ENCODE measurements around the gene ARHGAP20. TPM values are rescaled to one million over a fixed set of nuclear protein-coding genes. Genes with fewer than 3 reads are reported as not detected.

Gene ARHGAP20
- total and polyA plus RNA-seq, 4 donors, result 0.46 to 1.5 (median 0.73) TPM

- Histone ChIP-seq H3K36me3 (ENCODE audit: control insufficient read depth in 4 of 4, insufficient read depth in 3 of 4, low read depth in 1 of 4, low read length in 3 of 4) (no peaks in the 10 kb centered on the region), H3K4me3 (ENCODE audit: low read depth in 1 of 3, low read length in 3 of 3) (no peak overlapping the region), H3K4me1 (ENCODE audit: control insufficient read depth in 4 of 4, insufficient read depth in 4 of 4, low read length in 3 of 4) (peaks cover 1 to 28% (median 21%) of the 10 kb centered on the region in 4 donors), H3K27me3 (ENCODE audit: control insufficient read depth in 4 of 4, insufficient read depth in 4 of 4, low read length in 3 of 4) (no peaks in the 10 kb centered on the region), H3K27ac (ENCODE audit: low read depth in 1 of 2, low read length in 2 of 2) (no peak overlapping the region), H3K9ac (ENCODE audit: low read depth in 1 of 2, low read length in 2 of 2) (no peak overlapping the region), H3K9me3 (ENCODE audit: control insufficient read depth in 4 of 4, low read length in 3 of 4) (no peaks in the 10 kb centered on the region)
- no peak for TF ChIP-seq GABPA (IDR thresholded peaks at IDR 0.05 in 1 of 2, conservative IDR thresholded peaks at IDR 0.05 in 1 of 2)
- peak in 1 of 2 donors; percentile 23 for TF ChIP-seq RXRA (IDR thresholded peaks at IDR 0.05)
- TF ChIP-seq RAD21 (IDR thresholded peaks at IDR 0.05), result peak; percentile 7 to 16
- TF ChIP-seq HNF4A (conservative IDR thresholded peaks at IDR 0.05), result peak in 1 of 2 donors; percentile 20
- no peak for TF ChIP-seq NR2F2 (IDR thresholded peaks at IDR 0.05)
- WGBS, result 22% methylated on average over 3 of the region's 3 CpGs
- DNase-seq (ENCODE audit: low spot score), result no peak
These were observed 47.7 kb upstream of the ARHGAP20 start for GRCh38 chr11:110759972-110760381.

DNA sequence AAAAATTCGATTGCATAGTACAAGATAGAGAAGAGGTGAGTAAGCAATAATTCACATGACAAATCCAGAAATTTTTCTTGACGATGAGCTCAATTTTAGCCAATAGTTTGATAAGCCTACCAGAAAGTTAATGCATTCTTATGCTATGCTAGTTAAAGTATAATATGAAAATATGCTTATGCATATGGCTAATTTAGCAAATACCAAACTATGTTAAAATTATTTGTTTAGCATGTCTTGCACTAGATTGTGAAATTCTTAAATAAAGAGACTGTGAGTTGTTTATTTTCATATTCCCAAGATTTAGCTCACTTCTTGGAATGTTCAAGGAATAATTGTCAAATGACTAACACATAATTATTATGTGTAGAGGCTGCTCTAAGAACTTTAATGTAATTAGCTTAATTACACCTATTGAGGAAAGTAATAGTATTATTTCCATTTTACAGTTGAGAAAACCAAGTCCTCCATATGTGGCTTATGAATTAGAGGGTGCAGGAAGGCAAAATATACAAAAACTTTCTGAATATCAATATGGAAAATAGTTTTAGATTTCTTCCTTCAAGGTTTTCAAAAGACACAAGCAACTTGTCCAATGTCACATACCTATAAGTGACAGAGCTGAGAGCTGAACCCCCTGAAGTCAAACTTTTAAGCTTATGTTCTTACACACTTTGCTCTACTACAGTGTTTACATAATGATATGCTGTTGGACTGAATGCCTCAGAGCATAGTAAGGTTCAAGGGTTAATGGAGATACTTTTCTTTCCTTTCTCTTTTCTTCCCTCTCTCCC, 45.9 kb upstream of the ARHGAP20 start:
- TF ChIP-seq NR2F2 (IDR thresholded peaks at IDR 0.05) (no peak), MAX (IDR thresholded peaks at IDR 0.05) (no peak), ATF3 (IDR thresholded peaks at IDR 0.05) (no peak), SP1 (IDR thresholded peaks at IDR 0.05) (no peak), FOXA2 (IDR thresholded peaks at IDR 0.05) (no peak), FOXA1 (IDR thresholded peaks at IDR 0.05) (no peak), HNF4A (conservative IDR thresholded peaks at IDR 0.05) (no peak), YY1 (IDR thresholded peaks at IDR 0.05) (no peak)
- TF ChIP-seq, protein P1, sequence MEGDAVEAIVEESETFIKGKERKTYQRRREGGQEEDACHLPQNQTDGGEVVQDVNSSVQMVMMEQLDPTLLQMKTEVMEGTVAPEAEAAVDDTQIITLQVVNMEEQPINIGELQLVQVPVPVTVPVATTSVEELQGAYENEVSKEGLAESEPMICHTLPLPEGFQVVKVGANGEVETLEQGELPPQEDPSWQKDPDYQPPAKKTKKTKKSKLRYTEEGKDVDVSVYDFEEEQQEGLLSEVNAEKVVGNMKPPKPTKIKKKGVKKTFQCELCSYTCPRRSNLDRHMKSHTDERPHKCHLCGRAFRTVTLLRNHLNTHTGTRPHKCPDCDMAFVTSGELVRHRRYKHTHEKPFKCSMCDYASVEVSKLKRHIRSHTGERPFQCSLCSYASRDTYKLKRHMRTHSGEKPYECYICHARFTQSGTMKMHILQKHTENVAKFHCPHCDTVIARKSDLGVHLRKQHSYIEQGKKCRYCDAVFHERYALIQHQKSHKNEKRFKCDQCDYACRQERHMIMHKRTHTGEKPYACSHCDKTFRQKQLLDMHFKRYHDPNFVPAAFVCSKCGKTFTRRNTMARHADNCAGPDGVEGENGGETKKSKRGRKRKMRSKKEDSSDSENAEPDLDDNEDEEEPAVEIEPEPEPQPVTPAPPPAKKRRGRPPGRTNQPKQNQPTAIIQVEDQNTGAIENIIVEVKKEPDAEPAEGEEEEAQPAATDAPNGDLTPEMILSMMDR (IDR thresholded peaks at IDR 0.05; ENCODE audit: low read depth, low read length, missing input control), result no peak
- Histone ChIP-seq H3K9ac (ENCODE audit: low read depth in 1 of 2, low read length in 2 of 2) (no peak overlapping the region), H3K36me3 (ENCODE audit: control insufficient read depth in 4 of 4, insufficient read depth in 3 of 4, low read depth in 1 of 4, low read length in 3 of 4) (no peaks in the 10 kb centered on the region), H3K27me3 (ENCODE audit: control insufficient read depth in 4 of 4, insufficient read depth in 4 of 4, low read length in 3 of 4) (no peaks in the 10 kb centered on the region), H3K4me3 (ENCODE audit: low read depth in 1 of 3, low read length in 3 of 3) (no peak overlapping the region), H3K27ac (ENCODE audit: low read depth in 1 of 2, low read length in 2 of 2) (no peak overlapping the region), H3K9me3 (ENCODE audit: control insufficient read depth in 4 of 4, low read length in 3 of 4) (no peaks in the 10 kb centered on the region), H3K4me1 (ENCODE audit: control insufficient read depth in 4 of 4, insufficient read depth in 4 of 4, low read length in 3 of 4) (peaks cover 1 to 16% (median 12%) of the 10 kb centered on the region in 4 donors)
- no peak for DNase-seq (ENCODE audit: low spot score)
- 93% methylated on average over 2 of the region's 2 CpGs for WGBS

- H3K27me3 ChIP-seq (ENCODE audit: control insufficient read depth in 4 of 4, insufficient read depth in 4 of 4, low read length in 3 of 4), result no peaks in the 10 kb centered on the region
- H3K9me3 ChIP-seq (ENCODE audit: control insufficient read depth in 4 of 4, low read length in 3 of 4), result peaks cover 0 to 7% (median 2%) of the 10 kb centered on the region in 4 donors
- H3K4me3 ChIP-seq (ENCODE audit: low read depth in 1 of 3, low read length in 3 of 3), result no peak overlapping the region
- WGBS, result 94% methylated on average over 5 of the region's 5 CpGs
- DNase-seq (ENCODE audit: low spot score), result no peak
- peaks cover 0 to 5% (median 2%) of the 10 kb centered on the region in 4 donors for H3K4me1 ChIP-seq (ENCODE audit: control insufficient read depth in 4 of 4, insufficient read depth in 4 of 4, low read length in 3 of 4)
- no peak overlapping the region for H3K9ac ChIP-seq (ENCODE audit: low read depth in 1 of 2, low read length in 2 of 2)
- H3K36me3 ChIP-seq (ENCODE audit: control insufficient read depth in 4 of 4, insufficient read depth in 3 of 4, low read depth in 1 of 4, low read length in 3 of 4), result no peaks in the 10 kb centered on the region
- no peak overlapping the region for H3K27ac ChIP-seq (ENCODE audit: low read depth in 1 of 2, low read length in 2 of 2)
- TF ChIP-seq SP1 (IDR thresholded peaks at IDR 0.05) (no peak), HNF4G (IDR thresholded peaks at IDR 0.05) (no peak), RAD21 (IDR thresholded peaks at IDR 0.05) (no peak), ATF3 (IDR thresholded peaks at IDR 0.05) (no peak), NR2F2 (IDR thresholded peaks at IDR 0.05) (no peak), FOXA1 (IDR thresholded peaks at IDR 0.05) (no peak), FOXA2 (IDR thresholded peaks at IDR 0.05) (no peak), JUND (IDR thresholded peaks at IDR 0.05) (no peak), MAX (IDR thresholded peaks at IDR 0.05) (no peak), RXRA (IDR thresholded peaks at IDR 0.05) (no peak), TAF1 (conservative IDR thresholded peaks at IDR 0.05) (no peak), EGR1 (IDR thresholded peaks at IDR 0.05; ENCODE audit: low read depth in 2 of 2) (no peak), YY1 (IDR thresholded peaks at IDR 0.05) (no peak), GABPA (IDR thresholded peaks at IDR 0.05 in 1 of 2, conservative IDR thresholded peaks at IDR 0.05 in 1 of 2) (no peak), HNF4A (conservative IDR thresholded peaks at IDR 0.05) (no peak)
- TF ChIP-seq, protein P2, sequence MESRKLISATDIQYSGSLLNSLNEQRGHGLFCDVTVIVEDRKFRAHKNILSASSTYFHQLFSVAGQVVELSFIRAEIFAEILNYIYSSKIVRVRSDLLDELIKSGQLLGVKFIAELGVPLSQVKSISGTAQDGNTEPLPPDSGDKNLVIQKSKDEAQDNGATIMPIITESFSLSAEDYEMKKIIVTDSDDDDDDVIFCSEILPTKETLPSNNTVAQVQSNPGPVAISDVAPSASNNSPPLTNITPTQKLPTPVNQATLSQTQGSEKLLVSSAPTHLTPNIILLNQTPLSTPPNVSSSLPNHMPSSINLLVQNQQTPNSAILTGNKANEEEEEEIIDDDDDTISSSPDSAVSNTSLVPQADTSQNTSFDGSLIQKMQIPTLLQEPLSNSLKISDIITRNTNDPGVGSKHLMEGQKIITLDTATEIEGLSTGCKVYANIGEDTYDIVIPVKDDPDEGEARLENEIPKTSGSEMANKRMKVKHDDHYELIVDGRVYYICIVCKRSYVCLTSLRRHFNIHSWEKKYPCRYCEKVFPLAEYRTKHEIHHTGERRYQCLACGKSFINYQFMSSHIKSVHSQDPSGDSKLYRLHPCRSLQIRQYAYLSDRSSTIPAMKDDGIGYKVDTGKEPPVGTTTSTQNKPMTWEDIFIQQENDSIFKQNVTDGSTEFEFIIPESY (IDR thresholded peaks at IDR 0.05), result no peak
- TF ChIP-seq, protein P1 (IDR thresholded peaks at IDR 0.05; ENCODE audit: low read depth, low read length, missing input control), result no peak
These were observed 44.8 kb upstream of the ARHGAP20 start for GRCh38 chr11:110757066-110757465.
